GM21390 (cell line): ENCODE measurements around the gene METTL25B.
"Not testable (repeated sequence)": the region's sequence is repeated elsewhere in the genome, so short reads cannot be mapped to it uniquely, and the experiment has no call there.

Experiments used
- ATAC-seq: cut with Tn5 transposase; IDR thresholded peaks from one replicate; pipeline ENCODE4 v1.9.1; 2021; ENCODE audit not compliant: unreplicated experiment

METTL25B gene

GRCh38 chr1:156747742-156748669 lies 19.7 kb downstream of the METTL25B start:
- no peak for ATAC-seq

GRCh38 chr1:156748670-156749418 lies 20.6 kb downstream of the METTL25B start:
- no peak for ATAC-seq

DNA sequence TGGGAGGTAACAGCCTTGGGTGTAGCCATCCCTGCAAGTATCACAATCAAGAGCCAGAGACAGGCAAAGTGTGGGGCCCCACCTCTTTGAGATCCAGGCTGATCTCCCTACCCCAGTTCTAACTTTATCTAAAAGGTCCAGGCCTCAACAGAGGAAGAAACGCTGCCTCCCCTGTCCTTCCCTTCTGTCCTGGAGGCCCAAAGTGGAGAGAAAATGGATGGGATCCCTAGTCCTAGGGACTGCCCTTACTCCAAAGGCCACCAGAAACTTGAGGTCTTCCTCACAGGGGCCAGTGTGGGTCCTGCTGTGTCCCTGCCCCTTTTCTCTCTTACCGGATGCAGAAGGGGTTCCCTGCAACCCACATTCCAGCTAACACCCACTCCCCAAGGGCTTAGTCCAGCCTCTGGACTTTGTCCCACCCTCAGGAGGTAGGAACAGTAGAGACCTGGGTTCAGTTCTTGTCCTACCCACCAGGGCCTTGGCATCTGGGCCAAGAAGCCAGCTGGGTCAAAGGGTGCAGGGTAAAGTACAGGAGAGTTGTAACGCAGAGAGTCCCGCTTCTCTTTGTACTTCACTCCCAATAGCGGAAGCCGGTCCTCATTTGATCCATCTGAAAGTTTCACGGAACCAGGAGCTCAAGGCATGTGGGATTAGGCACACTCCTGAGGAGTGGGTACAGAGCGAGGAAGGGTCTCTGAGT lies 21.3 kb downstream of the METTL25B start:
- ATAC-seq: no peak

DNA sequence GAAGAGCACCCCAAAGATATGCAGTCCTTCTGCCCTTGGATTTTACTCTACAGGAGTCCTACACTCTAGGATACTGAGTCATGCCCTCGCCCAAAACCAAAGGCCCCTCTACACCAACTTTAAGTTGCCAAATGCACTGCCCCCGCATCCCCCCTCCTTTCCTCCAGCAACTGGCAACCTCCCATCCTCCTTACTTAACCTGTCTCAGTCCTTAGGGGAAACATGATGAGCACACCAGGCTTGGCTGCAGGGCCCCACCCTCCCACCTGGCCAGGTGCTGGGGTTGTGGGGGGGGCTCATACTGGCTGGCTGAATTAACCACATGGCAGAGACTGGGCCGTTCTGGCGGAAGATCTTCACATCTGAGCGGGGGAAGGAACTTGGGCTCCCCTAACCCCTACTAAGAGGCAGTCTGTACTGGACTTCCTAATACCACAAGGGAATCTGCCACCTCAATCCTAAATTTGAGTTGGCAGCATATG lies 22.0 kb downstream of the METTL25B start:
- no peak for ATAC-seq

- ATAC-seq: no peak
These were observed 22.6 kb downstream of the METTL25B start for GRCh38 chr1:156750711-156751450.

DNA sequence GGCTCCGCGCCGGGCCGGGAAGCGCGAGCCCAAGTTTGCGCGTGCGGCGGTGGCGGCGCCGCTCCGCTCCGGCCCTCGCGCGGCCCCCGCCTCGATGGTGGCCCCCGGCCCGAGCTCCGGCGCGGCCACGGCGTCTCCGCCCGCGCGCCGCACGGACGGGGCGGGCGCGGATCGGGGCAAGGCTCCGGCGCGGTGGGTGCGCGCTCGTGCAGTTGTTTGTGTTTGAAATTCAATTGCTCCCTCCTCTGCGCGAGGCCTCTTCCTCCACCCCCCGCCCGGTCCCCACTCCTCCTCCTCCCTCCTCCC lies 23.1 kb downstream of the METTL25B start, which contains the start of gene HDGF:
Gene HDGF (minus strand): TSS at position 225 of the 306 bp plus-strand sequence. CDS start 246 bp downstream, outside the sequence.
- no peak for ATAC-seq

DNA sequence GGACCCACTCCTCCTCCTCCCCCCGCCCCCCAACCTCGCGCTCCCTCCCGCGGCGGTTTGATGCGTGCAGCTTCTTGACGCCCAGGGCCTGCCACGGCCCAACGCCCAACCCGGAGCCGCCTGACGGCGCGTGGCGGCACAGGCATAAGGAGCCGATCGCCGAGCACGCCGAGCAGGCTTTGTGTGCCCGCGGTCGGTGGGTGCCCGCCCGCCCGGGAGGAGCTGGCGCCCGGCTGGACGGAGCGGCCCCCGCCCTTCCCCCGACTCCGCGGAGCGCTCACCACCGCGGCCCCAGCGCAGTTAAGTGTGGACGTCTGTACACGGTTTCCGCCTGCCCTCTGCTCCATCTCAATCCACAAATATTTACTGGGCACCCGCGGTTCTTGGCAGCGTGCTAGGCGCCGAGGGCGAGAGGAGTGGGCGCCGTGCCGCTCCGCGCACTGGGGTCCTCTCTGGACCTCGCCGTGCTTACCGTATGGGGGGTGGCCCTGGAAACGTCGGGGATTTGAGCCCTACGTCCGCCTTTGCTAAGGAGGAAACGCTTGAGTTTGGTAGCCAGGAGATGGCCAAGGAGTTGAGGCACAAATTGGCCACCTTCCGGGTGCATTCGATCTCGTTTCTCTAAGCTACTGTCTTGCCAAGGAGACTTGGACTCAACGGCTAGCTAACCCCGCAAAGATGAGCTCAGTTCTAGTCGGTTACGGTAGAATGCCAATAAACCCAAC lies 23.6 kb downstream of the METTL25B start:
- peak; percentile 53 for ATAC-seq

DNA sequence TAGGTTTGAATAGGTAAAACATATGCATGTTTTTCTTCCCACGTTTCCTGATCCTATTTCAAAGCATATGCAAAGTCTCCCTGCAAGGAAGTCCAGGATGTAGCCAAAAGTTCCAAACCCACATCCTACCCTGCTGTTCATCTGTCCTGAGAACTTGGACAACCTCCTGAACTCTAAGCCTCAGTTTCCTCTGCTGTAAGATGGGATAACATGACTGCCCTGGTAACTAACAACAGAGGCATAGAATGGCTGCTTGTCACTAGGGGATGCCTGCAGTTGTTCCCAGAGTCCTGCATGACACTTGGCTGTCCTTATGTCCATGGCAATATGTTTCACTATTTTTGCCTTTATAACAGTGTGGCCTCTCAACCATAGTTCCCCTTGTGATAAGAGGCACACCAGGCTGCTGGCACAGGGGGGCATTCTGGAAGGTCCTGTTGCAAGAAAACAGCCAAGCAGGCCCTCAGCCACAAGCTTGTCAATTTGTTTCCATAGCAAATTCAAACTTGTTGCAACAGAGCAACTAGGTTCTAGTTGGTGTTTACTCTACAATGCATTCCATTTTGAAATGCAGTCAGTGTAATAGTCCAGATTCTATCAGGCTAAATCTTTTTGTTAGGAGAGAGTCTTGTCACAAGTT lies 24.7 kb downstream of the METTL25B start:
- no peak for ATAC-seq

DNA sequence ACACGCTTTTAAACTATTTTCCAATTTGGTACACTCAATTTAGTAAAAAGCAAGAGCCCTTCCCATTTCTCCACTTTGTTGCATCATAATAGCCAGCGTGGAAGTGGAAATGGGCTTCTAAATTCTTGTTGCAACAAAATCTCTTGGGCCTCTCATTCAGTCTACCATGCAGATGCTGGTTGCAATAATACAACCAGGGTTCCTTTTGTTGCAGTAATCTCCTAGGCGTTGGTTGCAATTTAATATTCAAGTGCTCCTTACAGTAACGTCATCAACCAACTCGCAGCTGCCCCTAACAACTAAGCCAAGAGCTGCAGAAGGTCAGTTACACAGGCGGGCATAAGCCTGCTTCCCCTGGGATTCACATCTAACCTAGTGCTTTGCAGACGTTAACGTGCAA lies 25.9 kb downstream of the METTL25B start:
- ATAC-seq: no peak

DNA sequence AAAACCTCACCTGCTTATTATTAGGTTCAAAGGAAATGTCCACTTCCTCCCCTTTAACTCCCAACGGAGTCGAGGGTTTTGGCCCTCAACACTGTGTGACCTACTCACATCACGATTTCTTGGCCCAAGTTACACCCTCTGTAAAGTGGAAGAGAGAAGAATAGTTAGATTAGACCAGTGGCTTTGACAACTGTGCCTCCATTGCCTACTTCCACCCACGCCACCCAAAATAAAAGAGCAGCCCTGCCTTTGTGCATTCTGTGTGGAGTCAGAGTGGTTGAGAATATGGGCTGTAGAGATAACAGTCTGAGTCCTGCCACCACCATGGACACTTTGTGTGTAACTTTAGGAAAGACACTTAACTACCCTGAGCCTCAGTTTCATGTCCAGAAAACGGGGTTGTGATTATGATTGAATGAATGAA lies 27.3 kb downstream of the METTL25B start:
- ATAC-seq: no peak

- no peak for ATAC-seq
These were observed 28.1 kb downstream of the METTL25B start for GRCh38 chr1:156756355-156756754.

GRCh38 chr1:156757572-156758253 lies 29.4 kb downstream of the METTL25B start:
- ATAC-seq: not testable (repeated sequence)

GRCh38 chr1:156760092-156760795 lies 32.0 kb downstream of the METTL25B start:
- no peak for ATAC-seq

DNA sequence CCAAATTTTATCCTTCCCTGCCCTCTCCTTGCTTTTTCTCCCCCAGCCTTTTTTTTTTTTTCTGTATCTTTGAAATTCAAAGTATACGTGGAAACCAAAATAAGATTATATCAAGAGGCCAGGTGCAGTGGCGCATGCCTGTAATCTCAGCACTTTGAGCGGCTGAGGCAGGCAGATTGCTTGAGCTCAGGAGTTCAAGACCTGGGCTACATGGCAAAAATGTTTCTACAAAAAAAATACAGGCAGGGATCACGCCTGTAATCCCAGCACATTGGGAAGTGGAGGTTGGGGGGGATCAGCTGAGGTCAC lies 32.5 kb downstream of the METTL25B start:
- no peak for ATAC-seq

GRCh38 chr1:156765136-156765535 lies 36.9 kb downstream of the METTL25B start:
- ATAC-seq: not testable (repeated sequence)

DNA sequence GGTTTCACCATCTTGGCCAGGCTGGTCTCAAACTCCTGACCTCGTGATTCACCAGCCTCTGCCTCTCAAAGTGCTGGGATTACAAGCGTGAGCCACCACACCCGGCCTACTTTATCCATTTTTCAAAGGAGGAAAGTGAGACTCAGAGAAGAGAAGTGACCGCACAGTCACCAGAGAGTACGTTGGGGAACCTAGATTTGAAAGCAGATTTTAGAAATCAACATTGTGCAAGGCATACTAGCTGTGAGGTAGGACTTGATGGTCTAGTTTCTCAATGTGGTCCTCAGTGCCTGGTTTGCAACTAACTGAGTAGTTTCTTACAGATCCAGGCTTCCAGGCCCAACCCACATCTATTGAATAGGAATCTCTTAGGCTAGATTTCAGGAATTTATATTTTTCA lies 37.4 kb downstream of the METTL25B start:
- ATAC-seq: no peak

- ATAC-seq: peak; percentile 7
These were observed 38.2 kb downstream of the METTL25B start for GRCh38 chr1:156766298-156767100.
